ENCODE results near the gene SFTPA2. TPM values are rescaled to one million over a fixed set of nuclear protein-coding genes. Genes with fewer than 3 reads are reported as not detected.

SFTPA2 gene
- total RNA-seq: not detected in 2 replicates

GRCh38 chr10:79560160-79560709, at the start of gene SFTPA2:
TSS of gene SFTPA2 (minus strand) at chr10:79560407. CDS start at chr10:79559483, 924 bp downstream.

GRCh38 chr10:79511891-79512583, 48.2 kb downstream of the SFTPA2 start, which contains the start of gene EIF5AL1:
TSS of gene EIF5AL1 (plus strand) at chr10:79512533. CDS start at chr10:79512650, 117 bp downstream.

Other genes with a start within 250 kb of the SFTPA2 start
- 16.1 and 17.2 TPM in 2 replicates for gene PPIF, start 212.9 kb downstream of the SFTPA2 start, total RNA-seq
- gene ZCCHC24, start 114.8 kb downstream of the SFTPA2 start, total RNA-seq: 1.9 and 2.7 TPM in 2 replicates
- gene EIF5AL1, start 47.9 kb downstream of the SFTPA2 start, total RNA-seq: 0.30 and 0.65 TPM in 2 replicates
- not detected in 2 replicates for gene SFTPA1, start 50.5 kb upstream of the SFTPA2 start, total RNA-seq
- gene NUTM2B, start 142.8 kb upstream of the SFTPA2 start, total RNA-seq: under 0.01 and 0.15 TPM in 2 replicates

All from epithelial cell of umbilical artery (primary cell).